Stimulated activated CD4-positive, alpha-beta T cell treated with anti-CD3 and anti-CD28 coated beads, Interleukin-1b, Interleukin-23, amount 100 ng/mL, for 24 hours (primary cell): Measurements from ENCODE around the gene LINC01488.

Experiments used
- DNase-seq, 4 experiments: peaks; one replicate each; pipeline ENCODE4 v3.0.0-alpha.2; 2020; ENCODE audit warnings: low read depth in 4 of 4, low spot score in 1 of 4

Gene LINC01488

DNA sequence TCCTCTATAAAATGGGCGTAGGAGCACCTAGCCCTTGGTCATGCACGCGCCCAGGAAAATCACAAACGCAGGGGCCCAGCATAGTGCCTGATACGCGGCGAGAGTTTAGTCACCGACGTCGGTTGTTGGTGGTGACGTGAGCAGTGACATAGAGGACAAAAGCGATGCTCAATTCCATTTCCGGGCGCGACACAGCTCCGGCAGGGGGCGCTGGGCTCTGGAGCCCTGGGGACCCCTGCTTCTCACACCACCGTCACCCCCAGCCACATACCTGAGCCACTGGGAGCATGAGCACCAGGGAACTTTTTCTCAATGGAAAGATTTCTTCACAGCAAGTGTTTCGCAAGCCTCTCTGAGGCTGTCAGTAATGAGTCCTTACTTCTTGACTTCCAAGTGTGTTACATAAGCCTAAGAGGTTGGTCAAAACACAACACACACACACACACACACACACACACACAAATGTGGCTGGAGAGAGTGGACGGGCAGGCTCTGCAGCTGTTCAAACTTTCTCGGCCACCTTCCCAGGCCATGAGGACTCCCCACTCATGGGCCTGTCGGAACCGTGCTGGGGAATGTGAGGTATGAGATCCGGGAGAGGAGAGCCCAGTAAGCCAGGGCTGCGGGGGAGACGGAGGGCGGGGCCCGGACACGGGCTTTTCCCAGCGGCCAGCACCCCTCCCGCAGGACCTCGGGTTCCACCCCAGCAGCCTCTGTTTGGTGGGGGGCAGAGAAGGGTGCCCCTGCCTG lies 36.9 kb upstream of the LINC01488 start:
- no peak for DNase-seq

DNA sequence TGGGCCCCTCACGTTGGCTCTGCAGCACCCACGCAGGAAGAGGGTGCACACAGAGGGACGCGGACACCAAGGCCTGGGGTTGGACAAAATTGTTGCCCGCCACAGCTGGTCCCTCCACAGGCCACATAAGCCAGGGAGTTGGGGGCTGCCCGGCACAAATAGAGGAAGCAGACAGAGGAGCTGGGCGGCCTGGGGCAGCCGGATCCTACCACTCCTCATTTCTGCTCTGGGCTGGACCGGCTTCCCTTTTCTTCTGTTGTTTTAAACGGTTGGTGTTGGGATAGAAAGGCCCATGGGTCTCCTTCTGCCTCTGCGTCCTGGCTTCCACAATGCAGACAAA lies 36.4 kb upstream of the LINC01488 start:
- DNase-seq: no peak

GRCh38 chr11:69446108-69446507 lies 35.4 kb upstream of the LINC01488 start:
- DNase-seq: no peak

DNA sequence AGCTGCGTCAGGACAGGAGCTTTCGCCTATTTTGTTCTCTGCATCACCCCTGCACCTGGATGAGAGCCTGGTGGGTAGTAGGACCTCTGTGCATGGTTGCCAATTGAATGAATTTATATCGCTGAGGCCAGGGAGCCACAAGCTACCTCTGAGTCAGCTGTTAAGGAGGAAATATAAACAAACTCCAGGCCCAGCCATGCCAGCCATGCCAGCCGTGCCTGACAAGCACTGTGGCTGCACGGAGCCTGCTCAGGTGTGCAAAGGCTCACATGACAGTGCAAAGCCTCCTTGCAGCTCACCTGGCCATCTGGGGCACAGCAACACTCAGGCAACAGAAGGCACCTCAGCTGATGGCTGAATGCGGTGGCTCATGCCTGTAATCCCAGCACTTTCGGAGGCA lies 33.7 kb upstream of the LINC01488 start:
- DNase-seq: no peak

DNA sequence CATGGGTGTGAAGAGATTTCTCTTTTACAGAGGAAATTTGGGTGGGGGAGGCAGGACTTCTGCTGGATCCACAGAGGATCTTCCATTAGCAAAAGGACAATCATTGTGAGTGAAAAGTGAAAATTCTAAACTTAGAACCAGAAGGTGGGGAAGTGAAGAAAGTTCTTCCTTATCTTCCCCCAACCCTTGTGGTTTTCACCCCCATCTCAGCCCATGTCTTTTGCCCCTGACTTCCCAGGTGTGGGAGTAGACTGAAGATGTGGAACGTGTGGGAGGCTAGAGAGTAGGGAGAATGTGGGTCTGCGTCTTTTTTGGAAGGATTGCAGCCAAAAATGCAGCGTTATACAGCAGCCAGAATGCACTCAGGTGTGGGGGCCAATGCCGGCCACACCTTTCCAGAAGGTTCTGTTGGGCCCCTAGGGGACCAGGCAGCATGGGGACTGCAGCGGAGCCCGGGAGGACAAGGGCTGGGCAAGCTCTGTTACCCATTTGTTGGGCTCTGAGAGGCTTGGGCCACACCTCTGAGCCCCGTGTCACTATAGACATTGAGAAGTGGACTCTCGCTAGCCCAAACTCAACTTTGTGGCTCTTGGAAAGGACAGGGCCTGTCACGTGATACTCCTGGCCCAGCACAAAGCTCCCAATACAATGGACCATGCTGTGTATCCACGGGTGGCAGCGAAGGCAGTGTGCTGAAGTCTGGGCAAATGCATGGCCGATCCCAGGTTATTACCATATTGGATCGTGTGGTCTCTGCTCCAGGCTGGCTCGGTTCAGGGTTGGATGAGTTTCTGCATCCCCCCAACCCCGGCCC lies 32.8 kb upstream of the LINC01488 start:
- no peak for DNase-seq

DNA sequence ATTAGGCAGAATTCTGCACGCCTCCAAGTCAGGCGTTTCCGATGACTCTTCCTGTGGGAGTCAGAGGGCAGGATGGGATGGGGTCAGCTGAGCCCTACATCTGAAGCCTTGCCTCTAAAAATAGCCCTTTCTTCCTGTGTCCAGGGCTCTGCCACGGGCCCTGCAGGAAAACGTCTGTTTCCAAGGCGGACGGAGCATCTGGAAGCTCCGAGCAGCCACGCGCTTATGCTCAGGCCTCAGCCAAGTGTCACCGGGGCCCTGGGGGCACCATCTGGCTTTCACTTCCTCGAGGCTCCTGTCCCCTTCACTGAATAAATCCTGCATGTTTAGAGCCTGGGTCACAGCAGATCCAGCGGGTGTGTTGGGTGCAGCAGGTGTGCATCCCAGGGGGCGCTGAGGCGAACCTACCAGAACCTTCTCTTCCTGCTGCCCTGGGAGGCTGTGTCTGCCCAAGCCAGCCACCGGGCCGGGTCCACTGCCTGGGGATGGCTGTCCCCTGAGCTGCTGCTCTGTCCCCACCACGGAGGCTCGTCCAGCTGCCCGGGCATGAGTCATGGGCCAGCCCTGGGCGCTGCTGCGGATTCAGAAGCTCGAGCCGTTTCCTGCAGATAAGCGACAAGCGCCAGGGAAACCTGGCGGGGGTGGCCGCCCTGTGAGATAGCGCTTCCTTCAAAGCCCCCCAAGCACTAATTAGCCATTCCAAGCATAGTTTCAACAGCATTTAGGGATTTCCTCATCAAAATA lies 32.0 kb upstream of the LINC01488 start:
- no peak for DNase-seq

DNA sequence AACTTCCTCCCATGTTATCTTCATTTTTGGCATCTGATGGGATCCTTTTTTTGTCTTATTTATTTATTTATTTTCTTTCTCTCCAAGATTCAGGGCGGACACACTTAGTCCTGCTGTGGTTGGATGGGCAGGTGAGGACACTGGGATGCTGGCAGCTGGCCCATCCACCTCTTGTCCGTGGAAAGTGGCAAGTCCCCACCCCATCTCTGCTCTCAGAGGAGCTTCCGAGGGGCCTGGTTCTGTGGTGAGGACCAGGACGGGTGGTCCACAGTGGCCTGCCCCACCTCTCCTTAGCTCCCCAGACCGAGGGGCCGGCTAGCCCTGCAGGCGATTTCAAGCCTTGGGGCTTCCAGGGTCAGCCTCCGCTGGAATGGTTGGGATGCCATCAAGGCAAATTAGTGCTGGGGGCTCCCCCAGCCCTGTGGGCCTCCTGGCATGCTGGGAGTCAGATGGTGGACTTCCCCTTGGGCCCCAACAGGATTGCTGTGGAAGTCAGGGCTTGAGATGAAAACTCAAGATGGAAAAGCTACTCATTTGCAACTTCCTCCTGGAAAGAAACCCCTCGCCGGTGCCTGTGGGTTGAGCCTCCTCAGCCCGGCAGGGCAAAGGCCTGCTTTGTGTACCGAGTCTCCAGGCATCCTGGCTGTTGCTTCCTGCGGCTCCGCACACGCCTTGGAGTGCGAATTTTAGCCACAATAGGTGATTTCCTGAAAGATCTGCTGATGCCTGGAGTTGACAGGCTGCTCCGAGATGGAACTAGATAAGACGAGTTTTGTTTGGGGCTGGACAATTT lies 31.2 kb upstream of the LINC01488 start:
- DNase-seq: no peak

DNA sequence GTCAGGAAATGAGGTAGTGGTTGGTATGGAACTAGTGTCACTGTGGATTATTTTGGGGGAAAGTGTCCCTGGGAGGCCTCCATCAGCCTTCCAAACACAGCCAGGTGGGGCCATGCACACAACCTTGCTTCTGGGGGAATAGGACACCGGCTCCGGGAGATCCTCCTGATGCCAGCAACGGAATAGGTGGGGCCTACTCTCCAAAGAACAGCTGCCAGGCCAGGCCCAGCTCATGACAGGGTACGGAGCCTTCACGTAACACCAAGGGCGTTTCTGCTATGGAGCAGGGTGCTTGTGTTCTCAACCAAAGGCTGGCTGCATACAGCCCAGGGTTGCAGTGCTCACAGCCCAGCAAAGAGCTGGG lies 30.6 kb upstream of the LINC01488 start:
- no peak for DNase-seq

GRCh38 chr11:69451289-69451688 lies 30.2 kb upstream of the LINC01488 start:
- no peak for DNase-seq

GRCh38 chr11:69452206-69452987 lies 29.1 kb upstream of the LINC01488 start:
- DNase-seq: no peak

DNA sequence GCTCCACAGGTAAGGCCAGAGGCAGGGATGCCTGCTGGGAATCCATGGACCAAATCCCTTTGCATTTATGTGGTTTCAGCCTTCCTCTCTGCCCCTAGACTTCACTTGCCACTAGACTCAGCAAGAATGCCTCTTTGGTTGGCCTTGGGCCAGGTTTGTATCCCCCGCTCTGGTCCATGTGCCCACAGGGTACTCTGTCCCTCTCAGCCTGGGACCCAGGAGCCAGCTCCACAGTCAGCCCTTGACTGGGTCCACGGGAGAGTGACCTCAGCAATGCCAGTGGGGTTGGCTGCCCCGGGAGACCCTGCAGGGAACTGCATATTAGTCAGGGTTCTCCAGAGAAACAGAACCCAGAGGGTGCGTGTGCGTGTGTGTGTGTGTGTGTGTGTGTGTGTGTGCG lies 28.3 kb upstream of the LINC01488 start:
- no peak for DNase-seq

GRCh38 chr11:69454018-69454417 lies 27.4 kb upstream of the LINC01488 start:
- no peak for DNase-seq

GRCh38 chr11:69455969-69456368 lies 25.5 kb upstream of the LINC01488 start:
- no peak for DNase-seq

DNA sequence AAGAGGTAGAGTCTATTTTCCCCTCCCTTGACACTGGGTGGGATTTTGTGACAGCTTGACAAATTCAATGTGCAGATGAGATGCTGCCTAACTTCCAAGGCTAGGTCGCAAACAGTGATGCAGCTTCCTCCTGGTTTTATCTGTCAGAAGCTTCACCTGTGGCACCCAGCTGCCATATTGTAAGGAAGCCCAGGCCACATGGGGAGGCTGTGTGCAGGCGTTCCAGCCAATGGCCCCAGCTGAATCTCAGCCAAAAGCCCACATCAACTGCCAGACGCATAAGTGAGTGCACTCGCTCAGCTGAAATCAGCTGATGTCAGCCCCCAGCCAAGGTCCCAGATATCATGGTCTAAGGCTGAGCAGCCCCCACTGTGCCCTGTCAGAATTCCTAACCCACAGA lies 24.8 kb upstream of the LINC01488 start:
- DNase-seq: no peak

GRCh38 chr11:69459848-69460539 lies 21.5 kb upstream of the LINC01488 start:
- no peak for DNase-seq

DNA sequence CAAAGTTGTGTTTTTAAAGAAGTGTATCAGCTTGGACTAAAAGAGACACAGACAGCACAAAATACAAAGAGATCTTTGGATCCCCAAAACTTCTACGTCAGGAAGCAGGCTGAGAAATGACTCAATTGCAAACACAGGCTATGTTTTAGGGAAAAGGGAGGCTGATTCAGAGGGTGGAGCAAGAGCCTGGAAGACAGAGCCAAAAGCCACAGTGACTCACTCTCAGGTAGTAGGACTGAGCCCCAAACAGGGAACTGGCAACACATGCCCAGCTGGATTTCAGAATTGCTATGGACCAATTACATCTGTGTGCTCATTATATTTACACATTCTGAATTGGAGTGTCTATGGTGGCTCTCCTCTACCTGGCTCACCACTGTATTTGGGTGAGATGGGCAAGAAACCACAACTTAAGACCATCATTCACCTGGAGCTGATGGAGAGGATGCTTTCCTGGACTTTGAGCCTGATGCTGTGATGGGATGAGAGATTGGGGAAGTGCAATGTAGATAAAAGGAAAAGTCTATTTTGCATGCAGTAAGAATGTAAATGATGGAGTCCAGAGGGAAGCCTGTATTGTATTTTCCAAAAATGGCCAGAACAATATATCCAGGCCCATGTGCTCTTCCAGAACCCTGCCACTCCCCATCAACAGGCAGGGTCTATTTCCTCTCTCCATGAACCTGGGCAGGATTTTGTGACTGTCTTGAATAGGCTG lies 20.8 kb upstream of the LINC01488 start:
- no peak for DNase-seq

- DNase-seq: no peak
Measured at GRCh38 chr11:69461272-69461962, 20.0 kb upstream of the LINC01488 start.

DNA sequence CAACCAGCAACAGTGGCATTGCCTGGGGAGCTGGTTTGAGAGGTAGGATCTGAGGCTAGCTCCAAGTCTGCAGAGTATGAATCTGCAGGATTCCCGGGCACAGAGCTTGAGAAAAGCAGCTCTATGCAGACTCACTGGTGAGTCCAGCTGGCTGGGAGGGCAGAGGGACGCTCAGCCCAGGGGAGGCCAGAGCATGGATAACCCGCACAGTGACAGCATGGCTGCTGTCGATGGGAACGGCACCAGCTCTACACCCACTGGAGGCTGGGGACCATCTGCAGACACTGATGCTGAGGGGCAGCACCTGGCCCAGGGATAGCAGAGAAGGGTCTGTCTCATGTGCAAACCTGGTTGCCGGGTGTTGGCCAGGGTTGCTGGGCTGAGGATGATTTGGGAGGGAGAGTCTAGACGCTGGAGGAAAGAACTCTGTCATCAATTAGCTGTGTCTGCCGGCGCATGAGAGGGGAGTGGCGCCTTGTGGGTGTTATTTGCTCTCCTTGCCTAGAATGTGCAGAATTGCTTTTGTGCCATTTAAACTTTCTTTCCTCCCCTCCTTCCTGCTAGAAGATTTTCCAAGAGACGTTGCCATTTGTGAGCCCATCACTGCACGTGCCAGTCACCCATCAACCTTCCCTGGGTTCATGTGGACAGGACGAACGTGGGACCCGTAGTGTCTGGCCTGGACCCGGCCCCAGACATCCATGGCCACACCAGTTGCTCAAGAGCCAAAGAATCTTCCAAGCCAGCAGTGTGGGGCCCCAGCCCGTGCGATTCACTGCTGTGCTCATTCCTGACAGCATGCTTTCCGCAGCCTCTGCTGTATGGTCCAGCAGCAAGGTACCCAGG lies 19.1 kb upstream of the LINC01488 start:
- no peak for DNase-seq
